HepG2 (cell line): ENCODE data around the gene RER1. TPM values are rescaled to one million over a fixed set of nuclear protein-coding genes. Genes with fewer than 3 reads are reported as not detected.

Experiments used
- ATAC-seq: fragments of 200-7000 bp; cut with Tn5 transposase; 3 replicates; pipeline ENCODE4 v1.9.1; 2020; ENCODE audit warnings: mild to moderate bottlenecking, moderate library complexity
- BruUV-seq: library from RNA; stranded (reverse); fragments of 400-500 nt; replicated peaks from 2 replicates; lab custom pipeline; 2021; lab: Mats Ljungman, UMichigan
- CTCF ChIA-PET: fragments of 300-600 bp; formaldehyde crosslinking; extraction: SDS; loops from one replicate; lab custom pipeline; 2021; ENCODE audit warnings: low total read pairs, inconsistent platforms, low intra/inter-chr PET ratio; lab: Yijun Ruan, JAX
- POLR2A ChIA-PET: fragments of 350-600 bp; sonication (Branson Sonifier 250); formaldehyde crosslinking; loops from one replicate; lab custom pipeline; 2020; ENCODE audit warnings: antibody characterized with exemption, inconsistent platforms; lab: Yijun Ruan, JAX
- DNase-seq: peaks from one replicate; pipeline ENCODE4 v3.0.0-alpha.2; 2015; ENCODE audit warnings: low spot score
- FAIRE-seq: peaks from 3 replicates; lab custom pipeline; 2011; peaks lifted over from hg19 to GRCh38; lab: Jason Lieb, UNC
- H2AFZ ChIP-seq: one replicate; pipeline ENCODE4 v1.6.1; 2011; ENCODE audit warnings: low read length, inconsistent platforms
- H3K27ac ChIP-seq: fragments of 300-600 bp; 3 replicates; pipeline ENCODE4 v1.8.0; 2011; ENCODE audit warnings: mixed run types, mild to moderate bottlenecking, mixed read lengths, low read length, inconsistent platforms; ENCODE audit not compliant: insufficient read depth; ENCODE audit errors: extremely low read length
- H3K27me3 ChIP-seq, 2 experiments: fragments of 200-600 bp in 1 of 2; 2 replicates in 1 of 2; 3 replicates in 1 of 2; pipeline versions ENCODE4 v1.6.0 to v1.8.0; 2011; ENCODE audit warnings: low read length in 2 of 2, mild to moderate bottlenecking in 2 of 2, moderate library complexity in 2 of 2, inconsistent platforms in 1 of 2; ENCODE audit not compliant: insufficient read depth in 2 of 2, control insufficient read depth in 1 of 2
- H3K36me3 ChIP-seq, 2 experiments: fragments of 200-600 bp in 1 of 2; replicated peaks in 1 of 2; 2 replicates in 1 of 2; 3 replicates in 1 of 2; pipeline versions ENCODE4 v1.5.1 to v1.8.0; 2011; ENCODE audit warnings: low read length in 2 of 2, inconsistent platforms in 1 of 2; ENCODE audit not compliant: insufficient read depth in 2 of 2, control insufficient read depth in 1 of 2
- H3K4me1 ChIP-seq: 2 replicates; pipeline ENCODE4 v1.5.1; 2012; ENCODE audit warnings: low read length, inconsistent platforms; ENCODE audit not compliant: insufficient read depth
- H3K4me2 ChIP-seq: 2 replicates; pipeline ENCODE4 v1.6.0; 2011; ENCODE audit warnings: low read depth, low read length, inconsistent platforms
- H3K4me3 ChIP-seq, 3 experiments: fragments of 200-600 bp in 1 of 3; sonication (generic), shearing (Covaris generic) in 1 of 3; replicated peaks in 1 of 3; 2 replicates each; pipeline ENCODE4 v1.5.1; 2011 to 2016; ENCODE audit warnings: low read length in 3 of 3, inconsistent platforms in 2 of 3, low read depth in 2 of 3, mild to moderate bottlenecking in 2 of 3, control low read depth in 1 of 3, mixed read lengths in 1 of 3; ENCODE audit not compliant: insufficient read depth in 1 of 3
- H3K79me2 ChIP-seq: one replicate; pipeline ENCODE4 v1.6.1; 2011; ENCODE audit warnings: low read length, inconsistent platforms; ENCODE audit not compliant: insufficient read depth
- H3K9ac ChIP-seq: 2 replicates; pipeline ENCODE4 v1.6.0; 2011; ENCODE audit warnings: mild to moderate bottlenecking, low read depth, low read length, inconsistent platforms; ENCODE audit not compliant: insufficient read depth
- H3K9me3 ChIP-seq: 2 replicates; pipeline ENCODE4 v1.5.1; 2012; ENCODE audit warnings: mild to moderate bottlenecking, low read length
- H4K20me1 ChIP-seq: 2 replicates; pipeline ENCODE4 v1.6.0; 2011; ENCODE audit warnings: inconsistent platforms, mild to moderate bottlenecking, low read length, moderate library complexity; ENCODE audit not compliant: insufficient read depth
- ATF7 ChIP-seq, 2 experiments: fragments of 450-650 bp in 1 of 2; sonication (generic) in 1 of 2; formaldehyde crosslinking in 1 of 2; IDR thresholded peaks; 2 replicates each; pipeline versions ENCODE4 v1.4.0 to v1.6.1; 2016 to 2020; ENCODE audit warnings: antibody characterized with exemption in 1 of 2, mild to moderate bottlenecking in 1 of 2, missing genetic modification reagents in 1 of 2
- DRAP1 ChIP-seq: IDR thresholded peaks from 2 replicates; pipeline ENCODE4 v1.6.1; 2016; ENCODE audit warnings: missing genetic modification reagents, missing compliant biosample characterization
- E2F5 ChIP-seq: sonication (generic); formaldehyde crosslinking; conservative IDR thresholded peaks from 2 replicates; pipeline ENCODE4 v1.4.0; 2020; ENCODE audit warnings: missing genetic modification reagents
- FOSL1 ChIP-seq: sonication (generic); formaldehyde crosslinking; IDR thresholded peaks from 2 replicates; pipeline ENCODE4 v1.9.0; 2021; ENCODE audit warnings: missing genetic modification reagents, borderline replicate concordance
- HNF4A ChIP-seq: sonication (generic); formaldehyde crosslinking; IDR thresholded peaks from 2 replicates; pipeline ENCODE4 v1.4.0; 2020; ENCODE audit warnings: missing genetic modification reagents
- PHF21A ChIP-seq: sonication (generic); formaldehyde crosslinking; IDR thresholded peaks from 2 replicates; pipeline ENCODE4 v1.5.0; 2020; ENCODE audit warnings: mild to moderate bottlenecking, missing genetic modification reagents
- ZBTB25 ChIP-seq: IDR thresholded peaks from 2 replicates; pipeline ENCODE4 v1.6.1; 2018; ENCODE audit warnings: missing genetic modification reagents
- ZFP91 ChIP-seq: sonication (generic); formaldehyde crosslinking; IDR thresholded peaks from 2 replicates; pipeline ENCODE4 v1.9.0; 2022; ENCODE audit warnings: missing genetic modification reagents, mild to moderate bottlenecking, borderline replicate concordance
- ZFX ChIP-seq: sonication (generic); formaldehyde crosslinking; IDR thresholded peaks from 2 replicates; pipeline ENCODE4 v1.4.0; 2020; ENCODE audit warnings: mild to moderate bottlenecking, low read depth, missing genetic modification reagents, moderate library complexity
- WGBS: methylation state at CpG from one replicate; pipeline ENCODE4 v1.1.6; 2017; ENCODE audit warnings: low lambda C conversion rate; 5-methylcytosine and 5-hydroxymethylcytosine counted together
- in situ Hi-C: cut with HindIII; loops from 2 replicates; pipeline ENCODE4 v1.10.0; 2017; ENCODE audit warnings: low pct_unique_long_range_greater_than_20kb; ENCODE audit not compliant: extremely low pct_ligation_motif_present
- intact Hi-C: fragments of 100-400 bp; cut with micrococcal nuclease; formaldehyde crosslinking; loops from one replicate; pipeline ENCODE4 v1.10.0; 2022; ENCODE audit not compliant: unreplicated experiment
- polyA plus RNA-seq, 8 experiments: library from polyadenylated mRNA; depleted of rRNA in 3 of 8; stranded (reverse) in 7 of 8; unstranded in 1 of 8; fragments of >200 nt; fragmentation: Illumina TruSeq in 4 of 8; extraction: Trizol in 4 of 8; gene quantifications; 2 replicates each; pipeline versions ENCODE4 v1.2.1 to v1.2.3, GENCODE V29; 2011 to 2016; ENCODE audit warnings: low read depth in 4 of 8, missing spikeins in 1 of 8, mixed read lengths in 1 of 8; ENCODE audit not compliant: insufficient read depth in 1 of 8
- total RNA-seq, 5 experiments: library from RNA; depleted of rRNA; stranded (reverse); fragments of >200 nt; fragmentation: Illumina TruSeq; extraction: Trizol; gene quantifications; 2 replicates each; pipeline ENCODE4 v1.2.3, GENCODE V29; 2016; ENCODE audit warnings: low read depth in 1 of 5

The RER1 gene
- total and polyA plus RNA-seq, 2 of the 13 experiments (the other 11 are each of a cell fraction or from before 2014, with no cell fraction given): 128 to 164 TPM

GRCh38 chr1:2427976-2428375 is 36.3 kb downstream of the RER1 start:
- POLR2A ChIA-PET: no interaction called here
- TF ChIP-seq ZFX (CRISPR knock-in tag): peak; percentile 14; the same call in 1 of the 2 replicates
- 0 out of 2 replicates have a peak, but pooled peaks have one; percentile 15 for TF ChIP-seq HNF4A
- TF ChIP-seq ZFP91 (CRISPR knock-in tag): no peak
- TF ChIP-seq, all 625 proteins: peak for 2
- Histone ChIP-seq H3K4me1 (no peaks in the 10 kb centered on the region), H3K9ac (no peak overlapping the region), H3K9me3 (peaks cover 20% of the 10 kb centered on the region), H2AFZ (no peak overlapping the region), H3K27ac (no peak overlapping the region), H3K4me3 (no peak overlapping the region), H4K20me1 (no peaks in the 10 kb centered on the region), H3K27me3 (peaks cover 7 to 64% of the 10 kb centered on the region in 2 experiments), H3K79me2 (no peaks in the 10 kb centered on the region), H3K36me3 (no peaks in the 10 kb centered on the region), H3K4me2 (no peak overlapping the region)
- in situ Hi-C loops: no loop called here
- 44% methylated on average over 3 of the region's 10 CpGs for WGBS
- intact Hi-C loops: no loop called here
- ATAC-seq (peak; percentile 43), DNase-seq (no peak), FAIRE-seq (no peak)
- BruUV-seq: no TSS peak
- CTCF ChIA-PET: no interaction called here

- intact Hi-C loops: no loop called here
- H3K27me3 ChIP-seq: peaks cover 10 to 66% of the 10 kb centered on the region in 2 experiments
- H3K9me3 ChIP-seq: peaks cover 15% of the 10 kb centered on the region
- DNase-seq (no peak), ATAC-seq (no peak), FAIRE-seq (no peak)
- ChIA-PET CTCF (no interaction called here), POLR2A (no interaction called here)
- no peak overlapping the region for H3K4me2 ChIP-seq
- WGBS: no CpG with 5 or more reads among the region's 28 CpGs
- no peaks in the 10 kb centered on the region for H4K20me1 ChIP-seq
- H3K9ac ChIP-seq: no peak overlapping the region
- no peak overlapping the region for H3K27ac ChIP-seq
- no peaks in the 10 kb centered on the region for H3K4me1 ChIP-seq
- H2AFZ ChIP-seq: no peak overlapping the region
- BruUV-seq: no TSS peak
- TF ChIP-seq ATF7 (IDR thresholded peaks at IDR 0.05) (no peak), ATF7 (CRISPR knock-in tag; IDR thresholded peaks at IDR 0.05) (no peak), PHF21A (no peak), ZBTB25 (CRISPR knock-in tag) (no peak), FOSL1 (no peak), E2F5 (no peak), DRAP1 (no peak)
- H3K79me2 ChIP-seq: no peaks in the 10 kb centered on the region
- in situ Hi-C loops: no loop called here
- no peak overlapping the region for H3K4me3 ChIP-seq
- H3K36me3 ChIP-seq: no peaks in the 10 kb centered on the region
Measured at GRCh38 chr1:2428490-2428889, 36.8 kb downstream of the RER1 start.
